Endothelial cell (in vitro differentiated cells): ENCODE results near the gene CCDC160. TPM values are rescaled to one million over a fixed set of nuclear protein-coding genes. Genes with fewer than 3 reads are reported as not detected.

Experiments used
- DNase-seq: peaks from one replicate; pipeline ENCODE4 v3.0.0; 2021; ENCODE audit warnings: low spot score
- H3K27ac Mint-ChIP-seq: one replicate; pipeline ENCODE4 v1.8.0; 2021; ENCODE audit warnings: mixed read lengths, inconsistent platforms; ENCODE audit not compliant: unreplicated experiment
- H3K27me3 Mint-ChIP-seq: one replicate; pipeline ENCODE4 v1.8.0; 2021; ENCODE audit warnings: mild to moderate bottlenecking, moderate library complexity, mixed read lengths, inconsistent platforms; ENCODE audit not compliant: unreplicated experiment
- H3K36me3 Mint-ChIP-seq: one replicate; pipeline ENCODE4 v1.8.0; 2021; ENCODE audit warnings: mild to moderate bottlenecking, low read depth, mixed read lengths, inconsistent platforms; ENCODE audit not compliant: unreplicated experiment
- H3K4me1 Mint-ChIP-seq: one replicate; pipeline ENCODE4 v1.8.0; 2021; ENCODE audit warnings: mild to moderate bottlenecking, mixed read lengths, inconsistent platforms; ENCODE audit not compliant: unreplicated experiment
- H3K4me3 Mint-ChIP-seq: one replicate; pipeline ENCODE4 v1.8.0; 2021; ENCODE audit warnings: mild to moderate bottlenecking, mixed read lengths, inconsistent platforms; ENCODE audit not compliant: unreplicated experiment
- H3K9me3 Mint-ChIP-seq: one replicate; pipeline ENCODE4 v1.8.0; 2021; ENCODE audit warnings: mixed read lengths, inconsistent platforms; ENCODE audit not compliant: unreplicated experiment
- total RNA-seq: library from RNA; stranded (reverse); fragmentation: NEBNext Ultra II Directional; extraction: Animal tissue kit (Norgen Biotek cat#: 25700); gene quantifications from one replicate; pipeline ENCODE4 v1.2.1, GENCODE V29; 2021; ENCODE audit not compliant: unreplicated experiment
- TF ChIP-seq, protein P1 (sequence below): fragments of 200-600 bp; sonication (generic); IDR thresholded peaks from one replicate; pipeline ENCODE4 v1.5.0; 2021; ENCODE audit warnings: antibody characterized with exemption; ENCODE audit not compliant: unreplicated experiment

The CCDC160 gene
- total RNA-seq, 1 donor from 2014 or later = 2.2 TPM

DNA sequence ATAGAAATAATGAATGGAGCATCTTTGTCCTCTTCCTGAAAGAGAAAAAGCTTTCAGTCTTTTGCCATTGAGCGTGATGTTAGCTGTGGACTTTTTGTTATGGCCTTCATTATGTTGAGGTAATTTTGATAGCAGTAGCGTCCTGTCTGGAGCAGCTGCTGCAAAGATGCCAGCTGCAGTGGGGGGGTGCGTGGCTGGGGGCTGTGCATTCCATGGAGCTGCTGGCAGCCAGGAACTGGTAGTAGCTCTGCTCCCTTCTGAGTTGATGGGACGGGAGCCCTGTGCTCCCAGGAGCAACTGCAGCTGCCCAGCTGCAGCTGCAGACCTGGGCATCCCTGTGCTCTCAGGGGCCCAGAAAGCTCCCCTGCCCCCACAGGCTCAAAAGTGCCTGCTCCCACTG, 50.4 kb downstream of the CCDC160 start:
- H3K27me3 Mint-ChIP-seq = no peaks in the 10 kb centered on the region
- TF ChIP-seq, protein P1, sequence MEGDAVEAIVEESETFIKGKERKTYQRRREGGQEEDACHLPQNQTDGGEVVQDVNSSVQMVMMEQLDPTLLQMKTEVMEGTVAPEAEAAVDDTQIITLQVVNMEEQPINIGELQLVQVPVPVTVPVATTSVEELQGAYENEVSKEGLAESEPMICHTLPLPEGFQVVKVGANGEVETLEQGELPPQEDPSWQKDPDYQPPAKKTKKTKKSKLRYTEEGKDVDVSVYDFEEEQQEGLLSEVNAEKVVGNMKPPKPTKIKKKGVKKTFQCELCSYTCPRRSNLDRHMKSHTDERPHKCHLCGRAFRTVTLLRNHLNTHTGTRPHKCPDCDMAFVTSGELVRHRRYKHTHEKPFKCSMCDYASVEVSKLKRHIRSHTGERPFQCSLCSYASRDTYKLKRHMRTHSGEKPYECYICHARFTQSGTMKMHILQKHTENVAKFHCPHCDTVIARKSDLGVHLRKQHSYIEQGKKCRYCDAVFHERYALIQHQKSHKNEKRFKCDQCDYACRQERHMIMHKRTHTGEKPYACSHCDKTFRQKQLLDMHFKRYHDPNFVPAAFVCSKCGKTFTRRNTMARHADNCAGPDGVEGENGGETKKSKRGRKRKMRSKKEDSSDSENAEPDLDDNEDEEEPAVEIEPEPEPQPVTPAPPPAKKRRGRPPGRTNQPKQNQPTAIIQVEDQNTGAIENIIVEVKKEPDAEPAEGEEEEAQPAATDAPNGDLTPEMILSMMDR = no peak
- H3K27ac Mint-ChIP-seq = no peak overlapping the region
- no peaks in the 10 kb centered on the region for H3K9me3 Mint-ChIP-seq
- DNase-seq = no peak
- H3K4me3 Mint-ChIP-seq = no peak overlapping the region
- no peaks in the 10 kb centered on the region for H3K4me1 Mint-ChIP-seq
- H3K36me3 Mint-ChIP-seq = no peaks in the 10 kb centered on the region

DNA sequence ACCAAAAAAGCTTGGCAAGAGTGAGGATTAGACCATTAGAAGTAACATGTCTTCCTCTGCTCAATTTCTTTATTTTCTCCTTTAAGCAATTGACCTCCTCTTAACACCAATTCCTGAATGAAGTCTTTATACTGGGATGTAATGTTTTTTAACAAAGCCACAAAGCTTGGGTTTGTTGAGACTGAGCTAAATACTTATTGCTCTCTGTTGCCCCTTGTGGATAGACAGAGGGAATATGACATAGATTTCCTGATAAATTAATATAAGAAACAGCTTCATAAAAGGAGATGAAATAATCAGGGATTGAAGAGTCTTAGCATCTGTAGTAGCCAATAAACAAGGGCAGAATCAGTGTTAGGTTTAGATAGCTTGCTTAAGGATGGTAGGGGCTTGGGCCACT, 57.6 kb downstream of the CCDC160 start:
- H3K4me3 Mint-ChIP-seq = no peak overlapping the region
- H3K27ac Mint-ChIP-seq = no peak overlapping the region
- TF ChIP-seq, protein P1 = no peak
- DNase-seq = no peak
- no peaks in the 10 kb centered on the region for H3K36me3 Mint-ChIP-seq
- no peaks in the 10 kb centered on the region for H3K4me1 Mint-ChIP-seq
- H3K27me3 Mint-ChIP-seq = no peaks in the 10 kb centered on the region
- no peaks in the 10 kb centered on the region for H3K9me3 Mint-ChIP-seq

Other genes starting within 250 kb of the CCDC160 start
- gene PHF6, start 136.1 kb downstream of the CCDC160 start, total RNA-seq = 50.0 TPM
- 10.5 TPM for gene HPRT1, start 223.0 kb downstream of the CCDC160 start, total RNA-seq